GM23338 (cell line): ENCODE measurements around the gene AP3D1. TPM values are rescaled to one million over a fixed set of nuclear protein-coding genes. Genes with fewer than 3 reads are reported as not detected.

Experiments used
- ATAC-seq: fragments of 200-7000 bp; cut with Tn5 transposase; 3 replicates; pipeline ENCODE4 v1.9.1; 2020
- DNase-seq: peaks from one replicate; pipeline ENCODE4 v3.0.0-alpha.2; 2015; ENCODE audit warnings: low spot score
- H2AFZ ChIP-seq: fragments of 200-600 bp; sonication (generic); 2 replicates; pipeline ENCODE4 v1.8.0; 2016; ENCODE audit warnings: antibody characterized with exemption, mild to moderate bottlenecking, moderate library complexity
- H3F3A ChIP-seq: fragments of 200-600 bp; sonication (generic); replicated peaks from 2 replicates; pipeline ENCODE4 v1.8.0; 2017; ENCODE audit warnings: antibody characterized with exemption, mixed run types, low read depth
- H3K27ac ChIP-seq: fragments of 200-600 bp; sonication (generic); 2 replicates; pipeline ENCODE4 v1.6.1; 2016; ENCODE audit warnings: low read depth
- H3K27me3 ChIP-seq: fragments of 200-600 bp; sonication (generic); 2 replicates; pipeline ENCODE4 v1.8.0; 2016; ENCODE audit warnings: mild to moderate bottlenecking, mixed run types, moderate library complexity; ENCODE audit not compliant: insufficient read depth
- H3K36me3 ChIP-seq: fragments of 200-600 bp; sonication (generic); 2 replicates; pipeline ENCODE4 v1.8.0; 2016; ENCODE audit warnings: mild to moderate bottlenecking; ENCODE audit not compliant: insufficient read depth
- H3K4me1 ChIP-seq: fragments of 200-600 bp; sonication (generic); 2 replicates; pipeline ENCODE4 v1.8.0; 2016; ENCODE audit warnings: mild to moderate bottlenecking, moderate library complexity; ENCODE audit not compliant: insufficient read depth
- H3K4me2 ChIP-seq: fragments of 200-600 bp; sonication (generic); 2 replicates; pipeline ENCODE4 v1.7.1; 2017; ENCODE audit warnings: mixed run types
- H3K4me3 ChIP-seq: fragments of 200-600 bp; sonication (generic); 2 replicates; pipeline ENCODE4 v1.6.1; 2016; ENCODE audit warnings: mixed run types
- H3K79me2 ChIP-seq: fragments of 200-600 bp; sonication (generic); replicated peaks from 2 replicates; pipeline ENCODE4 v1.8.0; 2017; ENCODE audit warnings: mild to moderate bottlenecking; ENCODE audit not compliant: insufficient read depth
- H3K9me2 ChIP-seq: fragments of 200-600 bp; sonication (generic); 2 replicates; pipeline ENCODE4 v1.8.0; 2017; ENCODE audit not compliant: insufficient read depth
- H4K20me1 ChIP-seq: fragments of 200-600 bp; sonication (generic); replicated peaks from 2 replicates; pipeline ENCODE4 v1.8.0; 2017; ENCODE audit warnings: mild to moderate bottlenecking; ENCODE audit not compliant: insufficient read depth
- H3K27ac Mint-ChIP-seq: 2 replicates; pipeline ENCODE4 v1.8.0; 2020; ENCODE audit warnings: inconsistent platforms, mild to moderate bottlenecking, moderate library complexity, mixed read lengths
- H3K27me3 Mint-ChIP-seq: 3 replicates; pipeline ENCODE4 v1.8.0; 2022; ENCODE audit warnings: low read depth, mild to moderate bottlenecking, moderate library complexity, mixed read lengths, inconsistent platforms; ENCODE audit not compliant: insufficient read depth, poor library complexity
- H3K36me3 Mint-ChIP-seq: 3 replicates; pipeline ENCODE4 v1.8.0; 2021; ENCODE audit warnings: low read depth, mild to moderate bottlenecking, inconsistent platforms, moderate library complexity, mixed read lengths
- H3K4me1 Mint-ChIP-seq: 3 replicates; pipeline ENCODE4 v1.8.0; 2020; ENCODE audit warnings: mild to moderate bottlenecking, inconsistent platforms, mixed read lengths
- H3K4me3 Mint-ChIP-seq: 3 replicates; pipeline ENCODE4 v1.8.0; 2021; ENCODE audit warnings: moderate library complexity, mild to moderate bottlenecking, inconsistent platforms, mixed read lengths
- H3K9me3 Mint-ChIP-seq: 3 replicates; pipeline ENCODE4 v1.8.0; 2020; ENCODE audit warnings: moderate library complexity, mild to moderate bottlenecking, inconsistent platforms, mixed read lengths
- CREB1 ChIP-seq: fragments of 250-450 bp; sonication (Bioruptor Pico); IDR thresholded peaks from 2 replicates; pipeline ENCODE4 v1.5.0; 2020; ENCODE audit warnings: low read depth, mild to moderate bottlenecking, moderate library complexity
- CTCF ChIP-seq, 2 experiments: fragments of 200-600 bp in 1 of 2; sonication (generic) in 1 of 2; conservative IDR thresholded peaks; 2 replicates each; pipeline versions ENCODE4 v1.5.1 to v1.6.1; 2016 to 2017; ENCODE audit warnings: antibody characterized with exemption in 2 of 2, low read depth in 2 of 2, mild to moderate bottlenecking in 2 of 2, moderate library complexity in 1 of 2
- ETS1 ChIP-seq: IDR thresholded peaks from 2 replicates; pipeline ENCODE4 v1.6.1; 2016; ENCODE audit warnings: antibody characterized with exemption
- EZH2 ChIP-seq: fragments of 200-600 bp; sonication (generic); IDR thresholded peaks from one replicate; pipeline ENCODE4 v1.8.0; 2017; ENCODE audit warnings: antibody characterized with exemption, mild to moderate bottlenecking, low read depth; ENCODE audit not compliant: unreplicated experiment
- EZH2phosphoT487 ChIP-seq: fragments of 200-600 bp; sonication (generic); IDR thresholded peaks from one replicate; pipeline ENCODE4 v1.8.1; 2018; ENCODE audit warnings: antibody characterized with exemption; ENCODE audit not compliant: unreplicated experiment
- JUNB ChIP-seq: IDR thresholded peaks from one replicate; pipeline ENCODE4 v1.6.1; 2016; ENCODE audit warnings: antibody characterized with exemption; ENCODE audit not compliant: unreplicated experiment
- NANOG ChIP-seq: IDR thresholded peaks from 2 replicates; pipeline ENCODE4 v1.6.1; 2016; ENCODE audit warnings: antibody characterized with exemption, borderline replicate concordance
- POLR2AphosphoS5 ChIP-seq: IDR thresholded peaks from 2 replicates; pipeline ENCODE4 v1.6.1; 2016; ENCODE audit warnings: antibody characterized with exemption, low read depth
- REST ChIP-seq: IDR thresholded peaks from one replicate; pipeline ENCODE4 v1.6.1; 2018; ENCODE audit warnings: antibody characterized with exemption; ENCODE audit not compliant: unreplicated experiment
- STAT1 ChIP-seq: IDR thresholded peaks from one replicate; pipeline ENCODE4 v1.6.1; 2016; ENCODE audit warnings: antibody characterized with exemption; ENCODE audit not compliant: unreplicated experiment
- ZNF114 ChIP-seq: fragments of 250-450 bp; sonication (Bioruptor Pico); IDR thresholded peaks from 2 replicates; pipeline ENCODE4 v1.5.0; 2020; ENCODE audit warnings: mild to moderate bottlenecking, moderate library complexity
- ZNF331 ChIP-seq: fragments of 250-450 bp; sonication (Bioruptor Pico); IDR thresholded peaks from 2 replicates; pipeline ENCODE4 v1.5.0; 2020; ENCODE audit warnings: low read depth, mild to moderate bottlenecking, moderate library complexity
- ZNF462 ChIP-seq: fragments of 250-450 bp; sonication (Bioruptor Pico); IDR thresholded peaks from 2 replicates; pipeline ENCODE4 v1.5.0; 2020; ENCODE audit warnings: mild to moderate bottlenecking, moderate library complexity
- polyA plus RNA-seq: library from polyadenylated mRNA; unstranded; fragments of >200 nt; fragmentation: Nextera tagmentation; extraction: Ambion mirVana; gene quantifications from 2 replicates; pipeline ENCODE4 v1.2.1, GENCODE V29; 2016
- total RNA-seq: library from RNA; depleted of rRNA; stranded (reverse); fragments of >200 nt; shearing (Covaris generic); gene quantifications from 2 replicates; pipeline ENCODE4 v1.2.3, GENCODE V29; 2014

Gene AP3D1
- total and polyA plus RNA-seq, 2 experiments from 2014 or later: 101 to 236 TPM

GRCh38 chr19:2118438-2118837, 32.9 kb downstream of the AP3D1 start:
- Histone ChIP-seq H3K27me3 (no peaks in the 10 kb centered on the region), H3F3A (no peaks in the 10 kb centered on the region), H2AFZ (no peak overlapping the region), H4K20me1 (peaks cover 19% of the 10 kb centered on the region), H3K36me3 (peaks cover 27% of the 10 kb centered on the region; the same call in 1 of the 2 replicates), H3K4me2 (no peak overlapping the region), H3K27ac (no peak overlapping the region), H3K79me2 (no peaks in the 10 kb centered on the region), H3K4me1 (no peaks in the 10 kb centered on the region), H3K9me2 (no peaks in the 10 kb centered on the region), H3K4me3 (no peak overlapping the region)
- no peak for TF ChIP-seq ETS1
- no peak for TF ChIP-seq STAT1
- TF ChIP-seq ZNF462: no peak
- no peak for TF ChIP-seq EZH2phosphoT487
- no peak for TF ChIP-seq REST
- TF ChIP-seq CREB1: no peak
- no peak for TF ChIP-seq NANOG
- TF ChIP-seq JUNB: no peak
- TF ChIP-seq CTCF (conservative IDR thresholded peaks at IDR 0.05; ENCODE audit: low read depth in 2 of 2): no peak
- no peak for TF ChIP-seq EZH2
- no peak for TF ChIP-seq POLR2AphosphoS5
- no peak for TF ChIP-seq ZNF331 (CRISPR knock-in tag)
- TF ChIP-seq ZNF114: no peak
- Mint-ChIP-seq H3K36me3 (peaks cover 84% of the 10 kb centered on the region), H3K4me3 (no peak overlapping the region), H3K4me1 (no peaks in the 10 kb centered on the region; the same call in 2 of the 3 replicates), H3K27ac (no peak overlapping the region), H3K9me3 (no peaks in the 10 kb centered on the region), H3K27me3 (peaks cover 7% of the 10 kb centered on the region)
- no peak for DNase-seq
- no peak for ATAC-seq
